Stimulated activated CD8-positive, alpha-beta memory T cell treated with anti-CD3 and anti-CD28 coated beads, Interleukin-15, amount 100 ng/mL, for 48 hours (primary cell): ENCODE measurements around the gene SUV39H1.
"Not testable (repeated sequence)": the region's sequence is repeated elsewhere in the genome, so short reads cannot be mapped to it uniquely, and the experiment has no call there.

ENCODE experiments used
- DNase-seq, 2 donors: peaks; one replicate each; pipeline ENCODE4 v3.0.0-alpha.2; 2020; ENCODE audit warnings: low read depth in 2 of 2

The SUV39H1 gene

DNA sequence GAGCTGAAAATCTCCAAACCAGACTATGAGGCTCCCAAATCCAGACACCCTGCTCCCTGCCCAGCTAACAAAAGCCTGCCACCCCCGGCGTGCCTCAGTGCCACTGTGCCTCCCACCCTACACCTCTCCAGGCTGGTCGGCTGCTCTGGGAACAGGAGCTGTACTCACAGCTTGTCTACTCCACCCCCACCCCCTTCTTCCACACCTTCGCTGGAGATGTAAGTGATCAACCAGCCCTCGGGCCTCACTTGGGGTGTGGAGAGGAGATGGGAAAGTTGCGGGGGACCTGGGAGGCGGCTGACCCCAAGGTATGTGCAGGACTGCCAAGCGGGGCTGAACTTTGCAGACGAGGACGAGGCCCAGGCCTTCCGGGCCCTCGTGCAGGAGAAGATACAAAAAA, 11.1 kb upstream of the SUV39H1 start:
- DNase-seq, result no peak

GRCh38 chrX:48688531-48689150, 7.9 kb upstream of the SUV39H1 start:
- DNase-seq, result no peak

GRCh38 chrX:48689208-48689920, 7.2 kb upstream of the SUV39H1 start:
- no peak for DNase-seq

GRCh38 chrX:48691746-48692145, 4.8 kb upstream of the SUV39H1 start:
- not testable (repeated sequence) for DNase-seq

GRCh38 chrX:48694776-48695533, 1.6 kb upstream of the SUV39H1 start:
- DNase-seq, result no peak

DNA sequence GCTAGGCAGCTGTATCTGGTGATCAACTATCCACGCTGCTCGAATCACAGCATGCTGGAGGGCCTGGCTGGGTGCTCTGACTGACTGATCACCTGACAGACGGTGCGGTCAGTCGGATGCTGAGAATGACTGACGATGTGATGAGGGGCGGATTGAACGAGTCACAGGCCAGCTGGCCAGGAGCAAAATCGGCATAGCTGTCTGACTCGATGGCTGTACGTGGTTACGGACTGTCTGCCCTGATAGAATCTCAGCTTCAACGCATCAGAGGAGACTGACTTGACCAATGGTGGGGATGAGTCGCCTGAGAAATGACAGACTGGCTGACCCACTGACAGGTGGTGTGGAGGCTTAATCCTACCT, 1.0 kb upstream of the SUV39H1 start:
- no peak for DNase-seq

DNA sequence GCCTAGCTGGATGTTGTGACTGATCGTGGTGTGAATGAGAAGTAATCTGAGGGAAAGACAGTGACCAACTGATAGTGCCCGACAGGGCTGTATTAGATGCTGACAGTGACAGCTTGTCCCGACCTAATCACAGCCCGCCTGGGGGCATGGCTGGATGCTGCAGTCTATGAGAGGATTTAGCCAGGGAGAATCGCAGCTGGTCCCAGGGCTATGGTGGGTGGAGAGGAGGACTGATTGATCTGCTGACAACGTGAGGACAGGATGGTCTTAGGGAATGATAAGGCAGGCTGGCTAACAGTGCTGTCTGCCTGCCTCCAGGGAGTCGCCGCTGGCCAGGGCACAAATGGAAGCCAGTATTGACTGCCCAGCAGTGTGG, 621 bp upstream of the SUV39H1 start:
- no peak for DNase-seq

GRCh38 chrX:48696909-48697727, 584 bp downstream of the SUV39H1 start:
- DNase-seq, result peak in 1 of 2 donors; percentile 27

- DNase-seq, result no peak
Measured at GRCh38 chrX:48698306-48698705, 1.8 kb downstream of the SUV39H1 start.

GRCh38 chrX:48700246-48700645, 3.7 kb downstream of the SUV39H1 start:
- no peak for DNase-seq

DNA sequence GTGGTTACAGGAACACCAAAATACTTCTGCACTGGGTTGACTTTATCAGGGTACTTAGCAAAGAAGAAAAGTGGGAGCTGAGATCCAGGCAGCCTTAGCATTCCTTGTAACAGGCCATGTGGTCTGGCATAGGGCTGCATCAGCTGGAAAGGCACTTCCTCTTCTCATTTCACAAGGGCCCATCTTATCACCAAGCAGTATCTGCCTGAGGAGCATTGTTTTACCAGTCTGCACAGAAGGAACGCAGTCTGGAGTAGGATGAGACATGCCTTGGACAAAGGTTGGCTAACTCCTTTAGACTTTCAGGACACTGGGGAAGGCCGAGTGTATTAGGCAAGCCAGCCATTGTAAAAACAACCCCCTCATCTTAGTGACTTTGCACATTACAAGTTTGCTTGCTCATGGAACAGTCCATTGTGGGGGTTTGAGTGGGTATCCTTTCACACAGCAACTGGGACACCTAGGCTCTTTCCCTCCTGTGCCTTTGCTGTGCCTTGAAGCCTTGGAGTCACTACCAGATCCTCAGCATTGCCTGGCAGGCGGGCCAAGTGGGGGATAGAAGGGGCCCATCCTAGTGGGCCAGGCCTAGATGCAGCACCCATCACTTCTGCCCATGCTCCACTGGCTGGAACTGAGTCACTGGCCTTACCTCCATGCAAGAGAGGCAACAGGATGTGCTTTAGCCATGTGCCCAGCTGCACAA, 4.6 kb downstream of the SUV39H1 start:
- no peak for DNase-seq

DNA sequence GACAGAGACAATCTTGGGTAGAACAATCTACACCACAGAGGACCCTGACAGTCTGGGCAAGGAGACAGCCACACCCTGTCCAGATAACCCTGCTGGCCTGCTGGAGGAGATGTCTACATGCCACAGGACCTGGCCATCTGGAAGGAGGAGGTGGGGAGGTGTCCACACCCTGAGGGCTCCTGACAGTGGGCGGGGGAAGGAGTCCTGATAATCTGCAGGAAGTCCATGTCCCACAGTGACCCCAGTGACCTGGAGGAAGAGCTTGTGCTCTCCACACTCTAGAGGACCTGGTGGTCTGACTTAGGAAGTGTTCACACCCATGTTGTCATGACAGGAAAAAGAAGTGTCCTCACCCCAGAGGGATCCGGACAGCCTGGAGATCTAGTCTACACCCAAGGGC, 5.5 kb downstream of the SUV39H1 start:
- DNase-seq, result no peak

- no peak for DNase-seq
Measured at GRCh38 chrX:48702716-48703115, 6.2 kb downstream of the SUV39H1 start.

GRCh38 chrX:48703228-48703627, 6.7 kb downstream of the SUV39H1 start:
- no peak for DNase-seq

DNA sequence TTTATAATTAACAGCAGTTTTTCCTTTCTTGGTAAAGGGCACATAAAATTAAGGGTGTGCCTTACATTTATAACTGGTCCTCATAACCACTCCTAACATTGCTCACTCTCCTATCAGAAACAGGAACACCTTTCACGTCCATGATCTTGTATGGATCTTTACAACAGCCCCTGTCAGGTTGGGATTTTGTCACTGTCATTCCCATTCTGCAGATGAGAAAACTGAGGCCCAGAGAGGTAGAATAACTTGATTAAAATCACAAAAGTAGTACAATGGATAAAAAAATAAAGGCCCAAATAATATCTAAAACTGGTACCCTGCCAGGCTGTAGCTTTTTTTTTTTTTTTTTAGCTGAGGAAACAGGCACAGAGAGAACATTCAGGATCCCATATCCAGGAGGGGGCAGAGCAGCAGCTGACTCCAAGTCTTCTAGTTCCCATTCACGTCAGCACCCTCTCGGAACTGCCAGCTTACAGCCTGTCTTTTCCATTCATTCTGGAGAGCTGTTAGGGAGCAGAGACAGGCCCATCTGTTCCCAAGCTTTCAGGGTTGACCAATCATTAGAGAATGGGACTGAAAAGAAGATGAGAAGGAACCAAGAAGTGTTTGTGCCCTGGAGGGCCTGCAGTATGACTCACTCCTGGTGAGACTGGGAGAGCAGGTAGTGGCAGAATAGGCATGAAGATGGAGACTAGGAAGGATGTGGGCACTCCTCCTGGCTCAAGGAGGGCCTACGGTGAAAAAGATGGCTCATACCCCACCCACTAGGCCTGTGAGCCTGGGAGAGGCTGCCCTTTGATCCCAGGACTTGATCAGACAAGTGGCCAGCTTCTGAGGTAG, 7.3 kb downstream of the SUV39H1 start:
- no peak for DNase-seq

DNA sequence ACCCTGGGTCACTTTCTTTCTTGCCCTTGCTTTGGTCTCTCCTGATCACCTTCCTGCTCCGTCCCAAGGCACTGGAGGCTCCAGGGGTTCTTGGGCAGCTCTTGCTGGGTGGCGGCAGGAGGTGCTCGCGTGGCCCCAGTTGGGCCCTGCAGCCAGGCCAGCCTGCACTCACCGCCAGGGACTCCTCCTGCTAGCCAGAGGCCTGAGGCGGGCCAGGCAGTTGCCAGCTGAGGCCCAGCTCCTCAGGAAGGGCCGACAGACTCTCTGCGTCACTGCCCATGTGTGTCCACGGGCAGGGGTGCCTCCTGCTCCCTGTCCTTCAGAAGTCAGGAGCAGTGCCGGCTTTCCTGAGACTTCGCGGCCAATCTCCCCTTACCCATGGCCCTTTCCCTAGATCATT, 9.3 kb downstream of the SUV39H1 start:
- no peak for DNase-seq

DNA sequence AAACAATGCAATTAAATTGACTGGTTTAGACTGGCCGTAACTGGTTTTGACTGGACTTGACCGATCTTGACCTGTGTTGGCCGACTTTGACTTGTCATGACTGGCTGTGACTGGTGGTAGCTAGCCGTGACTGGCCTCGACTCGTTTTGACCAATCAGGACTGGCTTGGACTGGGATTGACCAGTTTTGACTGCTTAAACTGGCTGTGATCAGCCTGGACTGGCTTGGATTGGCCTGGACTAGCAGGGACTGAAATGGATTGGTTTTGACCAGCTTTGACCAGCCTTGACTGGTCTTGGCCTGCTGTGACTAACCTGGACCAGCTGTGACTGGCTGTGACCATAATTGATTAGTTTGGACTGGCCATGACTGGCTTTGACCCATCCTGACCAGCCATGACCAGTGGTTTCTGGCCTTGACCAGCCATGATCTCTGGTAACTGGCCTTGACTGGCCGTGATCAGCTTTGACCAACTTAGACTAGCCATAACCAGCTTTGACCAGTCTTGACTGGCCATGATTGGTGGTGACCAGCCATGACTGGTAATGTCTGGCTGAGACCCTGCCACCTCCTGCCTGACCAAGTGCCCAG, 13.1 kb downstream of the SUV39H1 start:
- no peak for DNase-seq

GRCh38 chrX:48711162-48711928, 14.8 kb downstream of the SUV39H1 start:
- no peak for DNase-seq

DNA sequence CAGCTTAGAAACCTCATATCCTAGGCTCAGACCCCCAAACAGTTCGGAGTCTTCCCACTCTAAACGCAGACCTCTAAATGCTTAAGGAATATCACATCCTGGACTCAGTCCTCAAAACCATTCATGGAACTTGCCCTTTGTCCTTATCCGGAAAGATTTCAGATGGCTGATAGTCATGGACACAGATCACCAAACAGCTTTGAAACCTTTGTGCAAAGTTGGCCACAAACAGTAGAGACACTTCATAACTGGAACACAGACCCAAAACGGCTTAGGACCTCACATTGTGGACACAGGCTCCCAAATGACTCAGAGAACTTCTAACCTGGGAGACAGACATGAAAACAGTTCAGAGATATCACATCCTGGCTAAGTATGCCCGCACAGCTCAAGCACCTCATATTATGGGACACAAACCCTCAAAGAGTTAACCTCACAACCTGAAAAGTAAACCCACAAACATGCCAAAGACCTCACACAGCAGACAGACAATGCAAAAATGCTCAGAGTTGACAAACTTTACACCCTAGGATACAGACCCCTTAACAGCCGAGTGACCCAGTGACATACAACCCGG, 15.5 kb downstream of the SUV39H1 start:
- DNase-seq, result no peak
